ENCODE measurements around the gene HABP2.

Gene HABP2

DNA sequence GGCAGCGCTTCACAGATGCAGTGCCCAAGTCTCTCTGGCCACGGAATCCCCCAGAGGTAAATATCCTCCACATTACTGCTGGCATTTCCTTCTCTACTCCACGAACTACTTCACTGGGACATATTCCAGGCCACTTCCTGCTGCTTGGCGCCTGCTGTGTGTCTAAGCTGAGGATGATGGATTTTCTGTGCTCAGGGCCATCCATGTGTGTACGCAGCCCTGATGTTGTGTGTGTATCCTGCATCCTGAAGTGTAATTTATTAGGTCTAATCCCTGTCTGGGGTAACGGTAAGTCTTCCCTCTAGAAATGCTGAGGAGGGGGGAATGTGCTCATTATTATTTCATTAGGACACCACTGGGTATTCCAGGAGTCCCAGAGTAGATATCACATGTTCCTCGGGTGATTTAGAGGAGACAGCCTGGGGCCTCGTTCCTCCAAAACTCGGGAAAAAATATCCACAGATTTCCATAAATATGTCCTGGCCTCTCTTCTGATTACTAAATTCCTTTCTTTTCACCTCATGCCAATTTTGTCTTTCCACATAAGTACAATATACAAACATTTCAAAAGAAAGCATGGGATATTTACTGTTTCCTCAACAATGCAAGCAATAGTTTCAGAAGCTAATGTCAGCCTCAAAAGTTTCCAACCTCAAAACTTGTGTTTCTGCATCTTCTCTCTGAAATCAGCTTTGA lies 25.5 kb upstream of the HABP2 start:
- DNase-seq, result no peak

DNA sequence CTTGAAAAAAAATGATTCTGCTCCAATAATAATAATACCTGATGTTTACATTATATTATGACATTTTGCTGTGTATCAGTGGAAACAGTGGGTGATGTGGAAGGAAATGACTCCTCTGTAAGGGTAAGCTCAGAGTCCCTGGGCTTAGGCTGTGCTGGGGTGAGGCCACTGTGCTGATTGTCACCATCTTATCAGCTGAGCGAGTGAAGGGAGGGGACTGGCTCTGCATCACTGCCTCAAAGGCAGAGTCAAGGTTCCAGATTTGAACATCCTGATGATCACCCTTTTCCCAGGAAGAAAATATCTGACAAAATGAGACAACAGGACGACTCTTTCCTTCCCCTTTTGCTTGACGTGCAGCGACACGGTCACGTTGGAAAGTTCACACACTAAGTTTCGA lies 24.0 kb upstream of the HABP2 start:
- DNase-seq, result no peak

DNA sequence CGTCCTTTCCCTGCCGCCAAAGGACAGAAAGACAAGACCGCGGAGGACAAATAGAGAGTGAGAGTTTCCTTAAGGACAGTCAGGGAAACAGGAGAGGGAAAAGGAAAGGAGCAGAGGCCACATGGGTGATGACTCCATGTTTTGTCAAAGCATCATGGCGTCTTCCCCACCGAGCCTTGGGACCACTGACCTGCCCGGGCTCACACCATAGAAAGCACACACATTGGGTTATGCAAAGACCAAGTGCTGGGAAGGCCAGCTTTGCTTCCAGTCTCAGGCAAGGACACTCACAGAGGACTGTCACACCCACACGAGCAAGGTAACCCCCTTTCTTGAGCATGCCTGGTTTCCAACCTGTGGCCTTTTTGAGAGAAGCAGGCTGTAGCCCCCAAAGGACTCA lies 23.3 kb upstream of the HABP2 start:
- no peak for DNase-seq

DNA sequence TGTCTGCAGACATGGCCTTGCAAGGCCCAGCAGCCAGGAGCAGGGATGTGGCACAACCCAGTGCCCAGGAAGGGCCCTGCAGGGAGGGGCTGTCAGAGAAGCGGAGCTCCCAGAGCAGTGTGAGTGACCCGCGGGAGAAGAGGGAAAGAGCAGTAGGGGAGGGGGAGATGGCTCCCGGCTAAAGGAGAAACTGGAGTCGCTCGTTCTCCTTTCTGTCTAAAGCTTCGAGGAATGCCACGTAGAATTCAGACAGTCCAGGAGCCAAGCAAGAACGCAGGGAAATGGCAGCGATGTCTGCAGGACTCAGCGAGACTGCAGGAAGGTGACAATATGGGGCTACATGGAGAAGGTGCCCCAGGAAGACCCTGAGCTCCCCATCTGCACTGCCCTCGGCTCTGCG lies 22.4 kb upstream of the HABP2 start:
- DNase-seq, result no peak

DNA sequence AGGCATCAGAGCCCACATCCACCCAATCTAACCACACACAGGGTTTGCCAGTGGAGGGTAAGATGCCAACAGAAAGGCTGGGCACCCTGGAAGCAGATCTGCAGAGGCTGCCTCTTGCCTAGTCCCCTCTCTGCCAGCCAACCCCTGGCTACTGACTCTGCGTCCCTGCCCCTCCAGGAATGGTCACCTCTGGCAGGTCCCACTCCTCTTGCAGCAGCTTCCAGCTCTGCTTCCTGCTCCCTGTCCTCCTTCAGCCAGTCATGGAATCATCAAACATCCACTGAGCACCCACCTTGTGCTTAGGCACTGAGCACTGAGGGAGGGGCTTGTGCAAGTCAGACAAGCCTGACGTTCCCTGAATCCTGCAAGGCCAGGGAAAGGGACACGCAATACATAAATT lies 20.1 kb upstream of the HABP2 start:
- DNase-seq, result no peak

DNA sequence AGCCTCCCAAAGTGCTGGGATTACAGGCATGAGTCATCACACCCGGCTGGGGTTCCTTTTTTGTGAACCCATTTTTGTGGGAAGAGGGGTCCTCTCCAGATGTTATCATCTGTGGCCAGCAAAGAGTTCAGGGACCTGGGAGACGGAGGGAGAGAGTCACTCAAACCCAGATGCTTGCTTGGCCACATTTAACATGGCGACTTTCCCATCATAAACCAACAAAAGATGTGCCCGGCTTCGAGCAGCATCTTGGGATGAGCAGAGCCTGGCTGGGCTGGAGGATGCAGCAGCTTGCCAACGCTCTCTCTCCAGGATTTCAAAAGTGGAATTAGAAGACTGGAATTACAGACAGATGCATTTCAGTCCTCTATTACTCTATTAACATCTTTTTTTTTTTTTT lies 19.1 kb upstream of the HABP2 start:
- DNase-seq, result no peak

DNA sequence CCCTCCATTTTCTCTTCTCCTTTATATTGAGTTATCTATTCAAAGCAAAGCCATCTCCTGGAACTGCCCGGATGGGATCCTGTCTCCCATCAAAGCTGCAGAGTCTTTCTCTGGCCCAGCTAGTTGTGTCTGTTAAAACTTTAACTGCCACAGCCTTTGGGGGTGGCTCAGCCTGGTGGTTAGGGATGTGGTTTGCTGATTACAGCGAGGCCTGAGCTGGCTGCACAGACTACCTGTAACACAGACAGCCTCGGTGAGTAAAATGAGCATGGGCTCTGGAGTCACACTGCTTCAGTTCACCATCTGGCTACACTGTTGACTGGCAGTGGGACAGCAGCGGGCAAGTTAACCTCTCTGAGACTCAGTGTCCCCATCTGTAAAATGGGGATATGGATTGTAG lies 18.4 kb upstream of the HABP2 start:
- DNase-seq, result no peak

DNA sequence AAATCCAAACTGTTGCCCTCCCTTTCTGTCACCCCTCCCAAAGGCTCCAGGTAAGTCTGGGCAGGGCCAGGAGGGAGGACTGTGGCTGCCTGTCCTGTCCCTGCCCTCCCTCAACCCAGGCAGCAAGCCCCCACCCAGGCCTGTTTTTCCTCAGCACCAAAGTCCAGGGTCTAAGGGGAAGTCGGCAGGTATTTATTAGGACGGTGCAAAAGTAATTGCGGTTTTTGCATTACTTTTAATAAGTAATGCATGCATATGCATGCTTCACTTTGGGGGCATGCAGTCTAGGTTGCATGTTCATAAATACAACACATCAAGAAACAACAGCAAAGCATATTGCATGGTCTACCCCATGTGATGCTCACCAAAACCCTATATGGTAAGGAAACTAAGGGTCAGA lies 15.2 kb upstream of the HABP2 start:
- no peak for DNase-seq

DNA sequence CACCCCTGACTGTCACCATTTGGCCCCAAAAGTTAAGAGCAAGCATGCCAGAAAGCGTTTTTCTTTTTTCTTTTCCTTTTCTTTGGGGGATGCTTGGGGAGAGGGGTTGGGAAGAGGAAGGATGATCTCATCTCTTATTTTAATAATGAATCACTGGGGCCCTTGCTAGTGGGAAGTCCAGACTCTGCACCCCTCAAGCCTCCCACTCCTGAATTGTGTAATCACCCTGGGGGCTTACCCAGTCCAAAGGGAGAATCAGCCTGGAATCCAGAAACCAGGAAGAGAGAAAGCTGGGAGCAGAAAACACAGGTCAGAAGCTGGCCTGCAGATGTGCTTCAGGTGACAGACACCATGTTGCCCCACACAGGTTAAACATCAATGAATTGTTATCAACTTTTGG lies 14.7 kb upstream of the HABP2 start:
- no peak for DNase-seq

DNA sequence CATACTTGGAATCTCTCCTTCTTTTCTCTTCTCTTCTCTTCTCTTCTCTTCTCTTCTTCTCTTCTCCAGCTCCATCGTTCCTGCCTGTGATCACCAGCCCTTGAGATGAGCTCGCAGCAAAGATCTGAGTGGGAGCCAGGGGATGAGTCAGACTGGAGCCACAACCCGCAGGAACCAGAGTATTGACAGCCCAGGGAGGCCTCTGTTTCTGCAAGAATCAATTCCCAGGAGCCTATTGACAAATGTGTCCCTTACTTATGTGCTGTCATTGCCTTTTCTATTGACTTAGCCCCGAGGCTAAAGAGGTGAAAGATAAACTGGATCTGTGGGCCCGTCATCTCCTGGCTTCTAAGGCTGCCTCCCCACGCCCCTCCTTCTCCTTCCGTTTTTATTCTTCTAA lies 13.1 kb upstream of the HABP2 start:
- DNase-seq, result no peak

DNA sequence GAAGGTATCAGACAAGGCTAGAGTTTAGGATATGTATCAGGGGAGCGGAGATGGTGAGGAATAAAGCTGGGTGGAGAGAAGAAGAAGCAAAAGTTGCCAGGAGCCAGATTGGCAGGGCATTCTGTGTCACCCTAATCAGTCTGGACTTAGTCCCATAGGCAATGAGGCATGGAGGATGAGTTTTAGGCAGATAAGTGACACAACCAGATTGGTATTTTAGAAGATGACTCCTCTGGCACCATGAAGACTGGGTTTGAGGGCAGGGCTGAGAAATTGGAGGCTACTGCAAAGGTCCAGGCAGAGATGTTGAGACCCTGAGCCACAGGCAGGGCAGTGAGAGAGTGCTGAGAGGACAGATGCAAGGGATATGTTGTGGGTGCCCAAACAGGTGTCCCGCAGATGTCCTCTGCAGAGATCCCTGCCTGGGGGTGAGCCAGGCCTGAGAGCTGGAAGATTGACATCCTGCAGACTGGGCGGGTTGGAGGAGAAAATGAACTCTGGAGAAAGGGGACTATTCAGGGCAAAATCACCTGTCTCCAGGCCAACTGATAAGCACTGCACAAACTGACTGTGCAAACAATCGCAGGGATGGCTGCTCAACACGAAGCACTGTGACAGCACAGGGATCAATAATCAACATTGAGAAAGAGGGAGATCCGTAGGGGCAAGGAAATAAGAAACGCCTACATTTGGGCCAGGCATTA lies 11.9 kb upstream of the HABP2 start:
- DNase-seq, result no peak

DNA sequence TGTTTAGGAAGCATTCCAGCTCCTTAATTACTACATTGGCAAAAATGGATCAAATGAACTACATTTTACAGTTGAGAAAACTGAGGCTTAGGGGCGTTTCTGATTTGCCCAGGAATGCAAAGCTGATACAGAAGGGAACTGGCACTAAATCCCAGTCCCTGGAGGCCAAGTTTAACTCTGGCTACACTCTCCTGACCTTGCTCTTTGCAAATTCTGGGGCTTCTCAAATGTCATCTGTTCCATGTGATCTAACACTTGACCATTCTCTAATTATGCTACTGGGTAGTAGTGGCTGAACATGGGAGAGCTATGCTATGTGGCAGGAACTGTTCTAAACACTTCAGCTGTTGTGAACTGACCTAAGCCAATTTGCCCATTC lies 11.3 kb upstream of the HABP2 start:
- DNase-seq, result no peak

DNA sequence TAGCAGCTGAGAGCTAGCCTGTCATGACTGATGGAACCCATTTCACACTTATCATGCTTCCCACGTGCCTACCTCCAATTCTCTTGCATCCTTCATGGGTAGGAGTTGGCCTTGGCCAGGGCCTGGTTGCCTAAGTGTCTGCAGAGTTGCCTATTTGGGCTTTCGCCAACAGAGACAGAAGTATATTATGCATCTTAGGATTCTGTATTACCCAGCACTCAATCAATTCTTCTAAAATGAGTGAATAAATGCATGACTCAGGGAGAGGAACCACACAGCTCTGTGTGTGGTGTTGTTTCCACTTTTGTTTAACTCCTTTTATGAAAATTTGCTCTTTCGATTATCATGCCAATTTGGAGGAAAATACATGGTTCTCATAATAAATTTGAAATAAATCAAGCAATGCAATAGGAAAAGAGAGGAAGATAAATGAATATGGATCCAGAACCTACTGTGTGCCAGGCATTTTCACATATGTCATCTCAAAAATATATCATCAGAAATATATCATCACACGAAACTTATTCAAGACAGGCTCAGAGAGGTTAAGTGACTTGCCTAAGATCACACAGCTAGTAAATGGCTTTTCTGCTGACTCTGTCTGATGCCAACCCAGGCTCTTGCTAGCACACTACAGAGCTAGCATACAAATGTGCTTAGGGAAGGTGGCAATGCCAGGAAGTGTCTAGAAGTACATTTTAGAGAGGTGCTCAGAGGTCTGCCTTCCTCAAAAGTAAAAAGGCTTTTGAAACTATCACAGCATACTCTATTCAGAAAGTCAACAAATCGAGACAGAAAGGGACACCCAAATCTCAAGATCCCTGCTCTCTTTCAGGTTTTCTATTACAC lies 9.5 kb upstream of the HABP2 start:
- no peak for DNase-seq

DNA sequence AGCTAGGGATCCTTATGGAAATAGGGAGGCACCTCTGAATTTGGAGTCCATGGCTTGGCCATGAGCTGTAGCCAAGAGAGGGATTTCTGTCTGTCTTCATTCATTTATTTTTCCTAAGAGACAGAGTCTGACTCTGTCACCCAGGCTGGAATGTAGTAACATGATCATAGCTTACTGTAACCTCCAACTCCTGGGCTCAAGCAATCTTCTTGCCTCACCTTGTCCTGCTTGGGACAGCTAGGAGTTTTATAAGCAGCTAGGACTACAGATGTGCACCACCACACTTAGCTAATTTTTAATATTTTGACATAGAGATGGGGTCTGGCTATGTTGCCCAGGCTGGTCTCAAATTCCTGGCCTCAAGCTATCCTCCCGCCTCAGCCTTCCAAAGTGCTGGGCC lies 8.5 kb upstream of the HABP2 start:
- DNase-seq, result no peak

DNA sequence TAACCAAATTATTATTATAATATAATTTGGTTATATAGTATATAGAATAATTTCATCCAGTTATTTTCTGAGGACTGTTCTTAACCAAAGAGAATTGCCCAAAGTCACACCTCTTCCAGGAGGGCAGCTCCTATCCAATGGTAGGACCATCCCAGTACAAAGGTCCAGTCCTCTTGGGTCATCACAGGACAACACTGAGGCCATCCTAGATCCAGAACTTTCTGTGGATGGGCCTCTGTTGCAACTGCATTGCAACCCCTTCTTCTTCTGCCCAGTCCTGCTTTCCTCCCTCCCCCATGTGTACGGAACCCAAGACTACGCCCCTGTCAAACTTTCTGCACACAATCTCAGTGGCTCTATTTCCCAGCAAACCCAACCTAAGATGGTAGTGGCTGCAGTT lies 5.4 kb upstream of the HABP2 start:
- DNase-seq, result no peak

DNA sequence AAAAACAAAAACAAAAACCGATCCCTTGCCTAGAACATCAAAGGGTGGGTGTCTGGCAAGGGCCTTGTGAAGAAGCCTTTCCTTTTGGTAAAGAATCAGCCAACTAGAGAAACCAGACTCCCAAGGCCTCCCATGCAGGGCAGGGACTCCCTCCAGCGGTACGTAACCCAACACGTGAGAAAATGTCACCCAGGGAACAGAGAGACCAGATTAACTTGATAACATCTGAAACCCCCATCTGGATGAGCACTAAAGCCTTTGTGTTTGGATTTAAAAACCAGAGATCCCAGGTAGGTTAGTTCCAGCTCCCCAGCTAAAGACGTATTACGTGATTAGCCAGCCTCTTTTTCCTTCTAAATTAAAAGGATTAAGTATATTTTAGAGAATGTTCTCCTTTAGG lies 3.0 kb upstream of the HABP2 start:
- DNase-seq, result no peak

DNA sequence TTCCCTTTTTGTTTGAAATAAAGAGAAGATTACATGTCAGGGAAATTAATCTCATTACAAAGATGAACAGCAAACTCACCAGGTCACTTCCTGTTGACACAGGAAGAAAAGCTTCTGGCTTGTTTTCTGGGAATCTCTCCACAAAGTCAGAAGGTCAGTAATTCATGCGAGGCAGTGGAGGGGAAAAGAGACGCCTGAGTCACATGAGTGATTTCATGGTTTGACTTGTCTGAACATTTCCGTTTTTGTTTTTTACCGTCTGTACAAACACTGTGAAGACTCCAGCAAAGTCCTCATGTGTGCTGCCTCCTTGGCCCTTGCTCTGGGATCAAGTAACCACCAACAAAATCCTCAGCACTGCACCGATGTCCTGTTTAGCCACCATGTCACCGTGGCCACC lies 2.5 kb upstream of the HABP2 start:
- no peak for DNase-seq

DNA sequence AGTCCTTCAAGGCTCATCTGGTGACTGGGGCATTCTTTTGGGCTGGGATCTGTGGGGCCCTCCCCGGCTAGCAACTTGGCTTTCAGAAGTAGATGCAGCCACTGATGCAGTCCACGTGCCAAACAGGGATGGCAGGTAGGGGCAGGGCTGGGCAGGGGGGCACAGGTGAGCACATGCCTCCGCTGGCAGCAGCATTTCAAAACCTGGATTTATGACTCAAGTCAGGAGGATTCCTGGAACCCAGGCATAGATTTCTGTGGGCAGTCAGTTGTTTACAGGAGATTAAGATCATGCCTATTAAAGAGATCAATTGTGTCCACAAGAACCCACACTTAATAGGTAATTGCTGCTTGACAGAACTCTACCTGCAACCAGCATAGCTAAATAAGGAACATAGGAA lies 839 bp upstream of the HABP2 start:
- no peak for DNase-seq

DNA sequence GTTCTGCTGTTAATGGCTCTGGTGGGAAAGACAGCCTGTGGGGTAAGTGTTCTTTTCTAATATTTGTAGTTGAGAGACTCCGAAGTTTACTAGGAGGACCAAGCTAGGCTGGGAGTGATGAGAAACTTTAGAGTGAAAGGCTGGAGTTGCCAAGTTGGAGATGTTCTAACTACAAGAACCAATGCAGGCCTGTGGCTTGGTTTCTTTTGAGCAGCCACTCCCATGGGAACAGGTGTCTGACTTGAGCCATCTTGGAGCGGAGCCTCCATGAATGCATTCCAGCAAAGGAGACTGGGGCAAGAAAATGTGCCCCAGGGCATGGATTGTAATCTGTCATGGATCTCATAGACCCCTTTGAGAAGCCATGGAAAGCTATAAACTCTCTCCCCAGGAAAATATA lies 296 bp downstream of the HABP2 start:
- no peak for DNase-seq

DNA sequence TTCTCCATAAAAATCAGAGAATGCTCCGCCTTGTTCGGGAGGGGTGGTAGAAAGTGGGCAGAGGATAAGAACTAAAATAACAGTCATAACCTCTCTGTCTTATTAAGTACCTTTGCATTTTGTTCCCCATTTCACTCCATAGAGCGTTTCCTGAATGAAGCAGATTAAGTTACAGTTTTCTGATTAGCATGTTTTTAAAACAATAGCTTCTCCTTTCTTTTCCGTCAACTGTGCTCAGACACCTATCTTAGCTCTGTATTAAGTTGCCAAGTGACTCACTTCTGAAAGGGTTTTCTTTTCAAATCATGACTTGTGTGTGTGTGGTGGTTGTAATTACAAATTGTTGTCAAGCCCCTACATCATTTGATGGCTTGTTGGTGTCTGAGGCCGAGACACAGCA lies 1.4 kb downstream of the HABP2 start:
- no peak for DNase-seq

DNA sequence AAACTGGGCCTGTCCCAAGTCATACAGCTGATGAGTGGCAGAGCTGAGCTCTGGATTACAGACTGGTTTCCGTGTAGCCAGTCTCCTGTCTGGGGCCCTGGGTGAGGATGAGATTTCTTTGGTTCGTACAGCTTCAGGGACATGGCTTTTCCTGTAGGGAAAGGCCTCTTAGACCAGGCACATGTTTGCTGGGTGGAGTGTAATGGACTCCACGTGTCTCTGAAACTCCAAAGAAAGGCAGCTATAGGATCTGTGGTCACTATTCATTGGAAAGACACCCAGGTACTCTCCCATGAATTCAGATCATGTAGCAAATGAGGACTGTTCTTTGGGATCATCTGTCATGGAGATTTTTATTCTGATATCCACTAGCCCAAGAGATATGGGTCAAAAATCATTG lies 2.4 kb downstream of the HABP2 start:
- no peak for DNase-seq

DNA sequence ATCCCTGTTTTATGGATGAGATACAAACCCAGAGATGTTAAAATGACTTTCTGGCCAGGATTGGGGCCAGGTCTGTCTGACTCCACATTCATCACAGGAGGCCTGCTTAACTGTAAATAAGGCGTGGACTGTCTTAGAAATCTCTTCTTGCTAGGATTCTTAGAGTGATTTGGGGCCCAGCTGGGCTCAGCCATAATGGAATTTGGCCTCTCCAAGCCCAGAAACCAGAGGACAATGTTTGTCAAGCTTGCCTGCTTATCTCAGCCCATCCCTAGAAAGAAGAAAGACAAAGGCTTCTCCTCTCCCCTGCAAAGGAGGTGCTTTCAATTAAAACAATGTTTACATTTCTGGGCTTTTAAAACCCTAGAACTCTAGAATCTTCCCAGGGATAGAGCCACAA lies 2.9 kb downstream of the HABP2 start:
- DNase-seq, result no peak

DNA sequence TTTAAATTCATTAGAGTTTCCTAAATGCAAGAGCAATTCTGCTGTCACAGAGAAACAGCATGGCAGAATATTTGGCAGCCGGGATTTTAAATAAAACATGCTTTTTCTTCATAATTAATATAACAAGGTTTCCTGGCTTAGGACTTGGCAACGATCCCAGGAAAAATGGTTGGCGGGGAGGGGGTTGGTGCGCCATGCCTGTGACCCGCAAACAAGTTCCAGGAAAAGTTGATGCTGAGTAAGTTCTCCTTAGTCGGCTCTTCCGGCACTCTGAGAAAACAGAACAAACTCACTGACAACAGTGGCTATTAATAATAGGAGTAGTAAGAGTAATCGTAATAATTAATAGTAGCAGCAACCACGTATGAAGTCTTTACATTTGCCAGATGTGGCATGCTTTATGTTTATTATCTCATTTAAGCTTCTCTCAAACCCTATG lies 4.6 kb downstream of the HABP2 start:
- no peak for DNase-seq

DNA sequence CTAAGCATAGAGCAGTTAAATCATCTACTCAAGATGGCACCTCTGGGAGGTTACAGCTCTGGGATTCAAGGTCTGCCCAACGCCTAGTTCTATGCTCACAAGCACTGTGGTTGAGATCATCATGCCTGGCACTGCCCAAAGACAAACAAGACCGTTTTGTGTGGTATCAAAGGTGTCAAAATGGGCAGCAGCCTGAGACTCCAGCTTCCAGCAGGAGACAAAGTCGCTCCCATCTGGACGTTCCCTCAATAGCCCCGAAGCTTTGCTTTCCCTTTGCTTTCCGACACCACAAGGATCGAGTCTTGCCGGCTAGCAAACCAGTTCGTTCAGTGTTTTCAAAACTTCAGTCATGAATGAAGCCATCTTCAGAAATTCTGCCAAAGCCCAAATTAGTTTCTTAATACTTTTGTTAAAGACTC lies 5.1 kb downstream of the HABP2 start:
- no peak for DNase-seq

Measured in NCI-H526 treated with DMSO at 0.1 percent for 48 hours (cell line).